ENCODE results near the gene BCL2L2. TPM values are rescaled to one million over a fixed set of nuclear protein-coding genes. Genes with fewer than 3 reads are reported as not detected.

The BCL2L2 gene
- total RNA-seq, 4 donors from 2014 or later = 23.9 to 49.0 (median 43.0) TPM

DNA sequence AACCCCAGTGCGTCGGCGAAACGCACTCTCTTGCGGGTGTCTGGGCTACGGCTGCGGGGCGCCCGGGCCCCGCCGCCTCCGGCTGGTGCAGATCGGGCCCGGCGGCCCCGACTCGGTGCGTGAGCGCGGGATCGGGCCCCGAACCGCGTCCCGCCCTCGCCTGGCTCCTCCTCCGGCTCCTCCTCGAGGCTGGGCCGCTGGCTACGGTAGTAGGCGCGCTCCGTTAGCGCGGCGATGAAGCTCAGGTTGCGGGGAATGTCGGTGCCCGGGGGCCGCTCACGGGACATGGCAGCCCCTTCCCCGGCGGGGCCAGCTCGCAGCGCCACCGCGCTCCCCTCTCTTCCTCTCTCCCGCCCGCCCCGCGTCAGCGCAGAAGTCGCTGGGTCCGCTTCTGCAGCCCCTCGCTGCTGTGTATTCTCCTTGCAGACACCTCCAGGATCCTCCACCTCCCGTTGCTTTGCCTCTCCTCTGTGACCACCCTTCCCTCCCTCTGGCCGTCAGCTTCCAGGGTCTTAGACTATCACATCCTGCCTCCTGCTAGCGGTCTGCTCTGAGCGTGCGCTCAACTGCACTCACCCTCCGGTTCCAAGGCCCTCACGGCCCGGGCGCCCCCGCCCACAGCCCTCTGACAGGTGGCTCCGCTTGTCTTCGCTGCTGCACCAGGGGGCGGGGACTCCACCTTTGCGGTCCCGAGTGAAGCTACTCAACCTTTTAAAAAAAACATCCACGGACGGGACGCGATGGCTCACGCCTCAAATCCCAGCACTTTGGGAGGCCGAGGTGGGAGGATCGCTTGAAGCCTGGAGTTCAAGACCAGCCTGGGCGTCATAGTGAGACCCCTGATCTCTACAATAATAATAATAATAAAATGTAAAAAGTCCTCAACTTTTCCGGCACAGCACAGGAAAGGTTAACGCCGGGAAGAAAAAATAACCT lies 4.1 kb upstream of the BCL2L2 start, which contains the start of gene PPP1R3E:
Gene PPP1R3E (minus strand): TSS at position 570 of the 936 bp plus-strand sequence. CDS start 283 bp downstream, at position 287.
- H3K36me3 ChIP-seq = no peaks in the 10 kb centered on the region
- TF ChIP-seq POLR2AphosphoS5 (IDR thresholded peaks at IDR 0.05) (peak; percentile 61 to 79 (median 66)), EP300 (IDR thresholded peaks at IDR 0.05; ENCODE audit: low read depth) (no peak), POLR2A (IDR thresholded peaks at IDR 0.05) (peak; percentile 63)
- H3K4me1 ChIP-seq = peaks cover 18 to 44% (median 34%) of the 10 kb centered on the region in 4 donors
- H3K4me3 ChIP-seq = peak within 1 kb of the TSS; percentile 55 to 87 (median 75)
- DNase-seq = peak; percentile 88
- WGBS, 2 donors (ENCODE audit: low coverage in 1 of 2) = 1 to 3% methylated on average over 14 to 68 of the region's 81 CpGs
- H3K27me3 ChIP-seq = no peaks in the 10 kb centered on the region
- intact Hi-C loops (cut with DNase I; ENCODE audit: low total_unique reads) = no loop called here
- no peaks in the 10 kb centered on the region for H3K9me3 ChIP-seq
- in situ Hi-C loops (cut with MboI; ENCODE audit: low pct_ligation_motif_present in 1 of 4, low pct_unique_long_range_greater_than_20kb in 1 of 4, low sequenced_read_pairs in 3 of 4) = no loop called here
- H3K27ac ChIP-seq = peak within 1 kb of the TSS; percentile 99 to 100 (median 99)

DNA sequence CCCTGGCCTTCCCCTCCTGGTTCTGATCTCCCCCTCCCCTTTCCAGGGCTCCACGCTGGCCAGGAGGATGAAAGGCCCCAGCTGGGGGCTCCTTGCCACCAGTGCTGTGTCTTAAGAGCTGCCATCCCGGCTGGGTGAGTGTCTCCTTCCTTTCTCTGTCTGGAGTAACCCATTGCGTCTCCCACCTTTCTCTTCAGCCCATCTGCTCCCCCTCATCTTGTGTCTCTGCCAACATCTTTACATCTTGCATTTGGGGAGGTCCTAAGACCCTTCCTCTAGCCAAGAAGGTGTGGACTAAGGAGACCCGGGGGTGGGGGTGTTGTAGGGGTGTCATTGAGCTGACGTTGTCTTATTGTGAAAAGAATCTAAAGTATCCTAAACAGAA lies 505 bp downstream of the BCL2L2 start:
- H3K9me3 ChIP-seq = no peaks in the 10 kb centered on the region
- H3K27me3 ChIP-seq = no peaks in the 10 kb centered on the region
- TF ChIP-seq POLR2AphosphoS5 (IDR thresholded peaks at IDR 0.05) (no peak), EP300 (IDR thresholded peaks at IDR 0.05; ENCODE audit: low read depth) (no peak), POLR2A (IDR thresholded peaks at IDR 0.05) (no peak)
- TF ChIP-seq, protein P1, sequence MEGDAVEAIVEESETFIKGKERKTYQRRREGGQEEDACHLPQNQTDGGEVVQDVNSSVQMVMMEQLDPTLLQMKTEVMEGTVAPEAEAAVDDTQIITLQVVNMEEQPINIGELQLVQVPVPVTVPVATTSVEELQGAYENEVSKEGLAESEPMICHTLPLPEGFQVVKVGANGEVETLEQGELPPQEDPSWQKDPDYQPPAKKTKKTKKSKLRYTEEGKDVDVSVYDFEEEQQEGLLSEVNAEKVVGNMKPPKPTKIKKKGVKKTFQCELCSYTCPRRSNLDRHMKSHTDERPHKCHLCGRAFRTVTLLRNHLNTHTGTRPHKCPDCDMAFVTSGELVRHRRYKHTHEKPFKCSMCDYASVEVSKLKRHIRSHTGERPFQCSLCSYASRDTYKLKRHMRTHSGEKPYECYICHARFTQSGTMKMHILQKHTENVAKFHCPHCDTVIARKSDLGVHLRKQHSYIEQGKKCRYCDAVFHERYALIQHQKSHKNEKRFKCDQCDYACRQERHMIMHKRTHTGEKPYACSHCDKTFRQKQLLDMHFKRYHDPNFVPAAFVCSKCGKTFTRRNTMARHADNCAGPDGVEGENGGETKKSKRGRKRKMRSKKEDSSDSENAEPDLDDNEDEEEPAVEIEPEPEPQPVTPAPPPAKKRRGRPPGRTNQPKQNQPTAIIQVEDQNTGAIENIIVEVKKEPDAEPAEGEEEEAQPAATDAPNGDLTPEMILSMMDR (IDR thresholded peaks at IDR 0.05) = no peak
- H3K4me3 ChIP-seq = peak overlapping the region; percentile 64 to 72 (median 68)
- intact Hi-C loops (cut with DNase I; ENCODE audit: low total_unique reads) = no loop called here
- peak overlapping the region; percentile 92 to 96 (median 94) for H3K27ac ChIP-seq
- in situ Hi-C loops (cut with MboI; ENCODE audit: low pct_ligation_motif_present in 1 of 4, low pct_unique_long_range_greater_than_20kb in 1 of 4, low sequenced_read_pairs in 3 of 4) = no loop called here
- peaks cover 0 to 7% (median 0%) of the 10 kb centered on the region in 4 donors for H3K36me3 ChIP-seq
- H3K4me1 ChIP-seq = peaks cover 18 to 49% (median 40%) of the 10 kb centered on the region in 4 donors
- WGBS, 2 donors (ENCODE audit: low coverage in 1 of 2) = 17 to 22% methylated on average over 4 to 5 of the region's 5 CpGs
- no peak for DNase-seq

DNA sequence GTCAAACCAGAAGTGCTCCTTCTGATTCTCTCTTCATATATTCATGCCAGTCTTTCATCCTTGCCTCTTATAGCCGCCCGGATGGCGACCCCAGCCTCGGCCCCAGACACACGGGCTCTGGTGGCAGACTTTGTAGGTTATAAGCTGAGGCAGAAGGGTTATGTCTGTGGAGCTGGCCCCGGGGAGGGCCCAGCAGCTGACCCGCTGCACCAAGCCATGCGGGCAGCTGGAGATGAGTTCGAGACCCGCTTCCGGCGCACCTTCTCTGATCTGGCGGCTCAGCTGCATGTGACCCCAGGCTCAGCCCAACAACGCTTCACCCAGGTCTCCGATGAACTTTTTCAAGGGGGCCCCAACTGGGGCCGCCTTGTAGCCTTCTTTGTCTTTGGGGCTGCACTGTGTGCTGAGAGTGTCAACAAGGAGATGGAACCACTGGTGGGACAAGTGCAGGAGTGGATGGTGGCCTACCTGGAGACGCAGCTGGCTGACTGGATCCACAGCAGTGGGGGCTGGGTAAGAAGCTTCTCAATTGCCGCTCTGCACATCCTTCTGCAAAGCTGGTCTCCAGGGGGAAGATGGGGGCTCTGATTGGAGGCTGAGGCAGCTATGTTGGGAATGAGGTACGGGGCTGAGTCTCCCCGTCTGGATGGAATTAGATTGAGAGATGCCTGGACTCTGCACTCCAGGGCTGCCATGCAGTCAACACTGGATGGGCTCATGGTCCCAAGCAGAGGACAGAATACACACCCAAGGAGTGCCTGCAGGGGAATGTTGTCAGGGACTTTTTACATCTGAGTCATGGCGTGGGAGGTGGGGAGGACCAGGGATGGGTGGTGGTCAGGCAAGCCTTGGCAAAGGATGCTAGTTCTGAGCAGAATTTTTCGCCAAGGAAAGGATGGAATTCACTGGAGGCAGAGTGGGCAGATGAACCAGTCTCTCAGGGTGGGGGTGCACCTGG lies 1.3 kb downstream of the BCL2L2 start:
- in situ Hi-C loops (cut with MboI; ENCODE audit: low pct_ligation_motif_present in 1 of 4, low pct_unique_long_range_greater_than_20kb in 1 of 4, low sequenced_read_pairs in 3 of 4) (no loop called here), intact Hi-C loops (cut with DNase I; ENCODE audit: low total_unique reads) (no loop called here)
- Histone ChIP-seq H3K4me1 (peaks cover 18 to 43% (median 37%) of the 10 kb centered on the region in 4 donors), H3K9me3 (no peaks in the 10 kb centered on the region), H3K36me3 (peaks cover 0 to 7% (median 0%) of the 10 kb centered on the region in 4 donors), H3K4me3 (peak overlapping the region in 3 of 4 donors; percentile 64 to 72 (median 70)), H3K27me3 (no peaks in the 10 kb centered on the region), H3K27ac (peak overlapping the region; percentile 92 to 96 (median 94))
- 86% methylated on average over 22 of the region's 22 CpGs; no CpG with 5 or more reads in 1 of the 2 donors for WGBS, 2 donors (ENCODE audit: low coverage in 1 of 2)
- DNase-seq = no peak
- TF ChIP-seq EP300 (IDR thresholded peaks at IDR 0.05; ENCODE audit: low read depth) (no peak), POLR2A (IDR thresholded peaks at IDR 0.05) (no peak)

DNA sequence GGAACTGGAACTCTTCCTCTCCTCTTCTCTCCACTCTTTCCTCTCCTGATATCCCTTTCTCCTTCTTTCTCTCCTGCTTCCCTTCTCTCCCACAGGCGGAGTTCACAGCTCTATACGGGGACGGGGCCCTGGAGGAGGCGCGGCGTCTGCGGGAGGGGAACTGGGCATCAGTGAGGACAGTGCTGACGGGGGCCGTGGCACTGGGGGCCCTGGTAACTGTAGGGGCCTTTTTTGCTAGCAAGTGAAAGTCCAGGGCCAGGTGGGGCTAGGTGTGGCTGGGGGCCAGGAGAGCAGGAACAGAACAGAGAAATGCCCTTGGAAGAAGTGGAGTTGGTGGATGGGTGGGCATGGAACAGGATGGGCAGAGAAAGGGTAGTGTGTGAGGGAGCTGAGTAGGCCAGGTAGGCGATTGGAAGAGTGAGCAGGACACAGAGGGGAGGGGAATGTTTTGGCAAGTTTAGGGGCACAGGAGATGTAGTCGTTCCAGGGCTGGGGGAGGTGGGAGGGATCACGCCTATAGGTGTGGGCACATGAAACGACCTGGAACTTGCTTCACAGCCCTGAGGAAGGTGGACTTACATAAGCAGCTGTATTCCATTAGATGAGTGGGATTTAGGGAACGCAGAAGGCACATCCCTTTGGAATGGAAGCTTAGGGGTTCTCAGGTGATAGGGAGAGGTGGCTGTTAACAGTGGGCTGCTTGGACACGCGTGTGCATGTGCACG lies 2.2 kb downstream of the BCL2L2 start:
- Histone ChIP-seq H3K4me1 (peaks cover 18 to 40% (median 33%) of the 10 kb centered on the region in 4 donors), H3K27ac (no peak overlapping the region), H3K36me3 (peaks cover 0 to 7% (median 0%) of the 10 kb centered on the region in 4 donors), H3K4me3 (no peak overlapping the region), H3K27me3 (no peaks in the 10 kb centered on the region), H3K9me3 (no peaks in the 10 kb centered on the region)
- intact Hi-C loops (cut with DNase I; ENCODE audit: low total_unique reads) (no loop called here), in situ Hi-C loops (cut with MboI; ENCODE audit: low pct_ligation_motif_present in 1 of 4, low pct_unique_long_range_greater_than_20kb in 1 of 4, low sequenced_read_pairs in 3 of 4) (no loop called here)
- DNase-seq = no peak
- 86% methylated on average over 14 to 17 of the region's 17 CpGs for WGBS, 2 donors (ENCODE audit: low coverage in 1 of 2)
- TF ChIP-seq EP300 (IDR thresholded peaks at IDR 0.05; ENCODE audit: low read depth) (no peak), POLR2A (IDR thresholded peaks at IDR 0.05) (no peak)

DNA sequence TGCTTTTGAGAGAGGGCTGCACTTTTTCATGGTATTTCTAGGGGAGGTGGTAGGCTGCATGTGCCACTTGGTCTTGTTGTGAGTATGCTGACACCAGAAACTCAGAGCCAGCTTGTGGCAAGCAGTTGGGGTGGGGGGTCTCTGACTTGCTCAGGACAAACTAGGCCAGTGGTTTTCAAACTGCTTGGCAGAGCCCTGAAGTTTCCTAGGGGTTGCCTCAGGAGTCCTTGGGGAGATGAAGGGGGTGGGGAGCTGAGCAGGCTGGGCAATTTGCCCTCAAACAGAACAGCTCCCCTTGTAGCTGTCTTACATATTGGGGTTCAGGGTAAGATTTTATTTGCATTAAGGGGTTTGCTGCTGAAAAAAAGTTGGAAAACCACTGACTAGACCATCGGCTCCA lies 3.9 kb downstream of the BCL2L2 start:
- peaks cover 0 to 7% (median 0%) of the 10 kb centered on the region in 4 donors for H3K36me3 ChIP-seq
- in situ Hi-C loops (cut with MboI; ENCODE audit: low pct_ligation_motif_present in 1 of 4, low pct_unique_long_range_greater_than_20kb in 1 of 4, low sequenced_read_pairs in 3 of 4) = no loop called here
- TF ChIP-seq, protein P1 (IDR thresholded peaks at IDR 0.05) = no peak
- TF ChIP-seq EP300 (IDR thresholded peaks at IDR 0.05; ENCODE audit: low read depth) (no peak), POLR2A (IDR thresholded peaks at IDR 0.05) (no peak), POLR2AphosphoS5 (IDR thresholded peaks at IDR 0.05) (no peak)

More for the DNA sequence above, 3.9 kb downstream of the BCL2L2 start:
- 89% methylated on average over 1 of the region's 1 CpG; no CpG with 5 or more reads in 1 of the 2 donors for WGBS, 2 donors (ENCODE audit: low coverage in 1 of 2)
- Histone ChIP-seq H3K4me3 (no peak overlapping the region), H3K27me3 (no peaks in the 10 kb centered on the region), H3K4me1 (peaks cover 16 to 37% (median 29%) of the 10 kb centered on the region in 4 donors), H3K9me3 (no peaks in the 10 kb centered on the region), H3K27ac (no peak overlapping the region)
- intact Hi-C loops (cut with DNase I; ENCODE audit: low total_unique reads) = no loop called here
- DNase-seq = no peak
